ENCODE measurements around the gene TJP2.

DNA sequence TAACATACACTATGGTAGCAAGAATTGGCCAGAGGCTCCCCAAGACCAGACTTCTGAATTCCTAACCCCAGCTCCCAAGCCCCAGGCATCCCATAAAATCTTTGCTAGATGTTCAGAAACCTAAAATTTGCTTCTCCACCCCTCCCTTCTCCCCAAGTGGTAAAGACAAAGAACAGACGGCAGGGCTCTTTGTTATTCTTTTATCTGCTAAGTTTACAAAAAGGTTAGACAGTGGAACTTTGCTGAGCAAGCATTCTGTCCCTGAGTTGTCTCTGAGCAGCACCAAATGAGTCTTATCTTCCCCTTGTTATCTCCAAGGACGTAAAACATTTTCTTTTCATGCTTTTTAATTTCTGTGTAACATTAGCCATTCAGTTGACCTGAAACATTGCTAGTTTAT lies 30.2 kb downstream of the TJP2 start:
- TF ChIP-seq GABPA (IDR thresholded peaks at IDR 0.05; ENCODE audit: low read depth) (no peak), NRF1 (conservative IDR thresholded peaks at IDR 0.05; ENCODE audit: low read depth, low read length) (no peak), SMC3 (IDR thresholded peaks at IDR 0.05; ENCODE audit: borderline replicate concordance, low read length) (no peak), POLR2A (IDR thresholded peaks at IDR 0.05; ENCODE audit: low read depth, low read length) (no peak), EZH2 (IDR thresholded peaks at IDR 0.05; ENCODE audit: borderline replicate concordance, control insufficient read depth, low read depth, low read length) (no peak), BHLHE40 (IDR thresholded peaks at IDR 0.05; ENCODE audit: borderline replicate concordance in 1 of 2, low read depth in 2 of 2, low read length in 1 of 2) (no peak), NFIC (IDR thresholded peaks at IDR 0.05; ENCODE audit: low read depth, low read length) (no peak)
- TF ChIP-seq, protein P1, sequence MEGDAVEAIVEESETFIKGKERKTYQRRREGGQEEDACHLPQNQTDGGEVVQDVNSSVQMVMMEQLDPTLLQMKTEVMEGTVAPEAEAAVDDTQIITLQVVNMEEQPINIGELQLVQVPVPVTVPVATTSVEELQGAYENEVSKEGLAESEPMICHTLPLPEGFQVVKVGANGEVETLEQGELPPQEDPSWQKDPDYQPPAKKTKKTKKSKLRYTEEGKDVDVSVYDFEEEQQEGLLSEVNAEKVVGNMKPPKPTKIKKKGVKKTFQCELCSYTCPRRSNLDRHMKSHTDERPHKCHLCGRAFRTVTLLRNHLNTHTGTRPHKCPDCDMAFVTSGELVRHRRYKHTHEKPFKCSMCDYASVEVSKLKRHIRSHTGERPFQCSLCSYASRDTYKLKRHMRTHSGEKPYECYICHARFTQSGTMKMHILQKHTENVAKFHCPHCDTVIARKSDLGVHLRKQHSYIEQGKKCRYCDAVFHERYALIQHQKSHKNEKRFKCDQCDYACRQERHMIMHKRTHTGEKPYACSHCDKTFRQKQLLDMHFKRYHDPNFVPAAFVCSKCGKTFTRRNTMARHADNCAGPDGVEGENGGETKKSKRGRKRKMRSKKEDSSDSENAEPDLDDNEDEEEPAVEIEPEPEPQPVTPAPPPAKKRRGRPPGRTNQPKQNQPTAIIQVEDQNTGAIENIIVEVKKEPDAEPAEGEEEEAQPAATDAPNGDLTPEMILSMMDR (IDR thresholded peaks at IDR 0.05 in 2 of 3, conservative IDR thresholded peaks at IDR 0.05 in 1 of 3; ENCODE audit: control insufficient read depth in 2 of 3, extremely low read depth in 1 of 3, insufficient read depth in 1 of 3, low read depth in 3 of 3, low read length in 3 of 3), result no peak

Data from GM12878 (cell line).